ENCODE data around the gene MCTP2. TPM values are rescaled to one million over a fixed set of nuclear protein-coding genes. Genes with fewer than 3 reads are reported as not detected.

MCTP2 gene
- total and polyA plus RNA-seq, 2 of the 13 experiments (the other 11 are each of a cell fraction or from before 2014, with no cell fraction given), result 5.1 to 8.6 TPM

DNA sequence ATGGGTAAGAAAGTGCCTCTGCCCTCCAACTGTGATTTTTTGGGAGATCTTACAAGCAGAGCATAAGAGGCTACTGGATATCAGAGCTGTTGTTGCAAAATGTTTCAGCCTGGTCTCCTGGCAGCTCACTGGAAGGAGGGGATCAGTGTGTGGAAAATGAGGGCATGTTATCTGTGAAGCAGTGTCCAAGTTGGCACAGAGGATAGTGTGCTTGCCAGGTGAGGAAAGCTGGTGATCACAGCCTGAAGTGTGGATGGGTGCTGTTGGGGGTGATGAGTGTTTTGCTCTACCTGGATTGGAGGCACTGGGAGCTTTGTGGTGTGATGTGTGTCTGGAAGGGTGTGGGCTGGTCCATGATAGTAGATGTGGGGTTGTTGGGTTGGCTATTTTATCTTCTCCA, 69.3 kb downstream of the MCTP2 start:
- no peak for FAIRE-seq

More for the DNA sequence above, 69.3 kb downstream of the MCTP2 start:
- TF ChIP-seq ETV5 (CRISPR knock-in tag; IDR thresholded peaks at IDR 0.05; ENCODE audit: borderline replicate concordance) (no peak), ZNF10 (CRISPR knock-in tag; IDR thresholded peaks at IDR 0.05; ENCODE audit: borderline replicate concordance, low read depth) (no peak), ZNF335 (CRISPR knock-in tag; IDR thresholded peaks at IDR 0.05) (no peak), ZNF878 (CRISPR knock-in tag; IDR thresholded peaks at IDR 0.05) (no peak), PCBP1 (IDR thresholded peaks at IDR 0.05; ENCODE audit: borderline replicate concordance, low read depth, low read length) (no peak), HOXD1 (CRISPR knock-in tag; IDR thresholded peaks at IDR 0.05) (no peak), ZNF768 (CRISPR knock-in tag; IDR thresholded peaks at IDR 0.05) (no peak), ZNF350 (CRISPR knock-in tag; IDR thresholded peaks at IDR 0.05; ENCODE audit: borderline replicate concordance, low read depth) (no peak), ISX (CRISPR knock-in tag; conservative IDR thresholded peaks at IDR 0.05) (no peak)
- TF ChIP-seq, protein P1, sequence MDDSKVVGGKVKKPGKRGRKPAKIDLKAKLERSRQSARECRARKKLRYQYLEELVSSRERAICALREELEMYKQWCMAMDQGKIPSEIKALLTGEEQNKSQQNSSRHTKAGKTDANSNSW (CRISPR knock-in tag; IDR thresholded peaks at IDR 0.05; ENCODE audit: borderline replicate concordance), result no peak
- TF ChIP-seq, protein P2, sequence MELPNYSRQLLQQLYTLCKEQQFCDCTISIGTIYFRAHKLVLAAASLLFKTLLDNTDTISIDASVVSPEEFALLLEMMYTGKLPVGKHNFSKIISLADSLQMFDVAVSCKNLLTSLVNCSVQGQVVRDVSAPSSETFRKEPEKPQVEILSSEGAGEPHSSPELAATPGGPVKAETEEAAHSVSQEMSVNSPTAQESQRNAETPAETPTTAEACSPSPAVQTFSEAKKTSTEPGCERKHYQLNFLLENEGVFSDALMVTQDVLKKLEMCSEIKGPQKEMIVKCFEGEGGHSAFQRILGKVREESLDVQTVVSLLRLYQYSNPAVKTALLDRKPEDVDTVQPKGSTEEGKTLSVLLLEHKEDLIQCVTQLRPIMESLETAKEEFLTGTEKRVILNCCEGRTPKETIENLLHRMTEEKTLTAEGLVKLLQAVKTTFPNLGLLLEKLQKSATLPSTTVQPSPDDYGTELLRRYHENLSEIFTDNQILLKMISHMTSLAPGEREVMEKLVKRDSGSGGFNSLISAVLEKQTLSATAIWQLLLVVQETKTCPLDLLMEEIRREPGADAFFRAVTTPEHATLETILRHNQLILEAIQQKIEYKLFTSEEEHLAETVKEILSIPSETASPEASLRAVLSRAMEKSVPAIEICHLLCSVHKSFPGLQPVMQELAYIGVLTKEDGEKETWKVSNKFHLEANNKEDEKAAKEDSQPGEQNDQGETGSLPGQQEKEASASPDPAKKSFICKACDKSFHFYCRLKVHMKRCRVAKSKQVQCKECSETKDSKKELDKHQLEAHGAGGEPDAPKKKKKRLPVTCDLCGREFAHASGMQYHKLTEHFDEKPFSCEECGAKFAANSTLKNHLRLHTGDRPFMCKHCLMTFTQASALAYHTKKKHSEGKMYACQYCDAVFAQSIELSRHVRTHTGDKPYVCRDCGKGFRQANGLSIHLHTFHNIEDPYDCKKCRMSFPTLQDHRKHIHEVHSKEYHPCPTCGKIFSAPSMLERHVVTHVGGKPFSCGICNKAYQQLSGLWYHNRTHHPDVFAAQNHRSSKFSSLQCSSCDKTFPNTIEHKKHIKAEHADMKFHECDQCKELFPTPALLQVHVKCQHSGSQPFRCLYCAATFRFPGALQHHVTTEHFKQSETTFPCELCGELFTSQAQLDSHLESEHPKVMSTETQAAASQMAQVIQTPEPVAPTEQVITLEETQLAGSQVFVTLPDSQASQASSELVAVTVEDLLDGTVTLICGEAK (IDR thresholded peaks at IDR 0.05), result no peak
- TF ChIP-seq, protein P2 (CRISPR knock-in tag; IDR thresholded peaks at IDR 0.05), result no peak
- TF ChIP-seq, protein P3, sequence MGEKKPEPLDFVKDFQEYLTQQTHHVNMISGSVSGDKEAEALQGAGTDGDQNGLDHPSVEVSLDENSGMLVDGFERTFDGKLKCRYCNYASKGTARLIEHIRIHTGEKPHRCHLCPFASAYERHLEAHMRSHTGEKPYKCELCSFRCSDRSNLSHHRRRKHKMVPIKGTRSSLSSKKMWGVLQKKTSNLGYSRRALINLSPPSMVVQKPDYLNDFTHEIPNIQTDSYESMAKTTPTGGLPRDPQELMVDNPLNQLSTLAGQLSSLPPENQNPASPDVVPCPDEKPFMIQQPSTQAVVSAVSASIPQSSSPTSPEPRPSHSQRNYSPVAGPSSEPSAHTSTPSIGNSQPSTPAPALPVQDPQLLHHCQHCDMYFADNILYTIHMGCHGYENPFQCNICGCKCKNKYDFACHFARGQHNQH (CRISPR knock-in tag; IDR thresholded peaks at IDR 0.05), result no peak
- TF ChIP-seq, protein P4, sequence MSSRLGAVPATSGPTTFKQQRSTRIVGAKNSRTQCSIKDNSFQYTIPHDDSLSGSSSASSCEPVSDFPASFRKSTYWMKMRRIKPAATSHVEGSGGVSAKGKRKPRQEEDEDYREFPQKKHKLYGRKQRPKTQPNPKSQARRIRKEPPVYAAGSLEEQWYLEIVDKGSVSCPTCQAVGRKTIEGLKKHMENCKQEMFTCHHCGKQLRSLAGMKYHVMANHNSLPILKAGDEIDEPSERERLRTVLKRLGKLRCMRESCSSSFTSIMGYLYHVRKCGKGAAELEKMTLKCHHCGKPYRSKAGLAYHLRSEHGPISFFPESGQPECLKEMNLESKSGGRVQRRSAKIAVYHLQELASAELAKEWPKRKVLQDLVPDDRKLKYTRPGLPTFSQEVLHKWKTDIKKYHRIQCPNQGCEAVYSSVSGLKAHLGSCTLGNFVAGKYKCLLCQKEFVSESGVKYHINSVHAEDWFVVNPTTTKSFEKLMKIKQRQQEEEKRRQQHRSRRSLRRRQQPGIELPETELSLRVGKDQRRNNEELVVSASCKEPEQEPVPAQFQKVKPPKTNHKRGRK (CRISPR knock-in tag; IDR thresholded peaks at IDR 0.05), result no peak
- DNase-seq (ENCODE audit: low spot score) (no peak), ATAC-seq (no peak)
- Histone ChIP-seq H2AFZ (ENCODE audit: low read length) (no peak overlapping the region), H3K4me2 (ENCODE audit: low read depth, low read length) (no peak overlapping the region), H3K36me3 (replicated peaks in 1 of 2; ENCODE audit: control insufficient read depth in 1 of 2, insufficient read depth in 2 of 2, low read length in 2 of 2) (peaks cover 0 to 4% of the 10 kb centered on the region in 2 experiments; a peak in 1 of 5 replicates), H3K4me3 (replicated peaks in 1 of 3; ENCODE audit: insufficient read depth in 1 of 3, low read depth in 2 of 3, low read length in 3 of 3) (no peak overlapping the region), H3K79me2 (ENCODE audit: insufficient read depth, low read length) (no peaks in the 10 kb centered on the region), H3K4me1 (ENCODE audit: insufficient read depth, low read length) (no peaks in the 10 kb centered on the region), H3K27ac (ENCODE audit: extremely low read length, insufficient read depth, low read length) (no peak overlapping the region), H4K20me1 (ENCODE audit: insufficient read depth, low read length) (no peaks in the 10 kb centered on the region), H3K27me3 (ENCODE audit: control insufficient read depth in 1 of 2, insufficient read depth in 2 of 2, low read length in 2 of 2) (no peaks in the 10 kb centered on the region), H3K9me3 (ENCODE audit: low read length) (peaks cover 6% of the 10 kb centered on the region; the same call in 1 of the 2 replicates), H3K9ac (ENCODE audit: insufficient read depth, low read depth, low read length) (no peak overlapping the region)
- ChIA-PET CTCF (ENCODE audit: low intra/inter-chr PET ratio, low total read pairs) (no interaction called here), POLR2A (no interaction called here)
- in situ Hi-C loops (cut with HindIII; ENCODE audit: extremely low pct_ligation_motif_present, low pct_unique_long_range_greater_than_20kb) (no loop called here), intact Hi-C loops (cut with micrococcal nuclease; ENCODE audit: unreplicated experiment) (no loop called here)
- no TSS peak for BruUV-seq (replicated peaks)

All from HepG2 (cell line).